SU-DHL-6 (cell line): ENCODE measurements around the gene MRPL27.

Experiments used
- H2AFZ ChIP-seq: fragments of 200-600 bp; sonication (generic); 2 replicates; pipeline ENCODE4 v1.6.1; 2014; ENCODE audit warnings: low read depth, mild to moderate bottlenecking, moderate library complexity, mixed read lengths, antibody characterized with exemption, low read length; ENCODE audit not compliant: severe bottlenecking
- H3F3A ChIP-seq: fragments of 200-600 bp; shearing (Covaris generic); 2 replicates; pipeline ENCODE4 v1.6.0; 2016; ENCODE audit warnings: antibody characterized with exemption, mild to moderate bottlenecking; ENCODE audit not compliant: insufficient read depth
- H3K27ac ChIP-seq: fragments of 200-600 bp; sonication (generic); 2 replicates; pipeline ENCODE4 v1.5.1; 2016; ENCODE audit warnings: low read depth, mild to moderate bottlenecking, low read length, moderate library complexity, mixed read lengths
- H3K27me3 ChIP-seq: fragments of 200-600 bp; sonication (generic), shearing (Covaris generic); 2 replicates; pipeline ENCODE4 v1.6.0; 2014; ENCODE audit warnings: mild to moderate bottlenecking, low read length
- H3K36me3 ChIP-seq: fragments of 200-600 bp; sonication (generic); 2 replicates; pipeline ENCODE4 v1.6.1; 2014; ENCODE audit warnings: mild to moderate bottlenecking, low read length, mixed read lengths
- H3K4me2 ChIP-seq: fragments of 300-600, 200-600 bp; shearing (Covaris generic), sonication (generic); 2 replicates; pipeline ENCODE4 v1.6.0; 2014; ENCODE audit warnings: low read length, low read depth, mild to moderate bottlenecking; ENCODE audit not compliant: poor library complexity, severe bottlenecking
- H3K4me3 ChIP-seq: fragments of 200-600 bp; sonication (generic); 2 replicates; pipeline ENCODE4 v1.5.1; 2014; ENCODE audit warnings: antibody characterized with exemption, low read length, mild to moderate bottlenecking, mixed read lengths; ENCODE audit not compliant: insufficient read depth, poor library complexity, severe bottlenecking
- H3K79me2 ChIP-seq: fragments of 200-600 bp; sonication (generic); 2 replicates; pipeline ENCODE4 v1.6.1; 2014; ENCODE audit warnings: mild to moderate bottlenecking, low read length, moderate library complexity; ENCODE audit not compliant: insufficient read depth
- H3K9ac ChIP-seq: fragments of 200-600 bp; sonication (generic); 2 replicates; pipeline ENCODE4 v1.7.0; 2014; ENCODE audit warnings: mild to moderate bottlenecking, low read length
- H3K9me2 ChIP-seq: fragments of 200-600 bp; sonication (generic); replicated peaks from 2 replicates; pipeline ENCODE4 v1.6.1; 2014; ENCODE audit warnings: low read length; ENCODE audit not compliant: insufficient read depth
- H3K9me3 ChIP-seq: fragments of 200-600 bp; sonication (generic); 2 replicates; pipeline ENCODE4 v1.6.1; 2014; ENCODE audit warnings: low read length, mixed read lengths; ENCODE audit not compliant: insufficient read depth
- H4K20me1 ChIP-seq: fragments of 200-600 bp; sonication (generic); 2 replicates; pipeline ENCODE4 v1.6.1; 2014; ENCODE audit warnings: low read depth, mild to moderate bottlenecking, antibody characterized with exemption, low read length, moderate library complexity, mixed read lengths
- EZH2phosphoT487 ChIP-seq: fragments of 200-600 bp; sonication (generic), shearing (Covaris generic); conservative IDR thresholded peaks from 2 replicates; pipeline ENCODE4 v1.6.1; 2018; ENCODE audit warnings: mild to moderate bottlenecking, antibody characterized with exemption, low read length, moderate library complexity, mixed read lengths
- TF ChIP-seq, protein P1 (sequence below): fragments of 200-600 bp; sonication (generic); IDR thresholded peaks from one replicate; pipeline ENCODE4 v1.5.1; 2017; ENCODE audit warnings: antibody characterized with exemption, mild to moderate bottlenecking, low read length, moderate library complexity; ENCODE audit not compliant: insufficient read depth, poor library complexity, severe bottlenecking

MRPL27 gene

DNA sequence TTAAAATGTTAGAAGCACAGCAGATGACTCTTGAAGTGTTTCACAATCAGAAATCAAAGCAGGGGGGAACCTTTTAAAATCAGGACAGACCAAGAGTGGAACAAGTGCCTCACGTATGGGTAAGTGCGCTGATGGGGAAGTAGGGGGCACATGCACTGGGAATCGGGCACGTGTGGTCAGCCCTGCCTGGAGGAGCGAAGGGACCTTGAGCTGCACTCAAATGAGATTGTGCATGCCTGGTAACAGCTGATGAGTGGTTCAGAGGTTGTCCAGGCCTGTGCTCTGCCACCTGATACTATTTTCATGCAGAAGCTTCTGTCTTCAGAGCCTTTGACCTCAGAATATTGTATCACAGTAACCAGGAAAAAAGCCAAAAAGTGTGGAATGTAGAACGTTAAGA, 40.8 kb downstream of the MRPL27 start:
- Histone ChIP-seq H3K9me2 (no peaks in the 10 kb centered on the region), H3K27ac (no peak overlapping the region), H3K9me3 (no peaks in the 10 kb centered on the region), H3K79me2 (no peaks in the 10 kb centered on the region), H3K4me3 (no peak overlapping the region), H3K9ac (no peak overlapping the region), H3K36me3 (no peaks in the 10 kb centered on the region), H3F3A (no peaks in the 10 kb centered on the region), H3K27me3 (no peaks in the 10 kb centered on the region), H3K4me2 (no peak overlapping the region), H4K20me1 (no peaks in the 10 kb centered on the region), H2AFZ (no peak overlapping the region)
- TF ChIP-seq EZH2phosphoT487 = no peak
- TF ChIP-seq, protein P1, sequence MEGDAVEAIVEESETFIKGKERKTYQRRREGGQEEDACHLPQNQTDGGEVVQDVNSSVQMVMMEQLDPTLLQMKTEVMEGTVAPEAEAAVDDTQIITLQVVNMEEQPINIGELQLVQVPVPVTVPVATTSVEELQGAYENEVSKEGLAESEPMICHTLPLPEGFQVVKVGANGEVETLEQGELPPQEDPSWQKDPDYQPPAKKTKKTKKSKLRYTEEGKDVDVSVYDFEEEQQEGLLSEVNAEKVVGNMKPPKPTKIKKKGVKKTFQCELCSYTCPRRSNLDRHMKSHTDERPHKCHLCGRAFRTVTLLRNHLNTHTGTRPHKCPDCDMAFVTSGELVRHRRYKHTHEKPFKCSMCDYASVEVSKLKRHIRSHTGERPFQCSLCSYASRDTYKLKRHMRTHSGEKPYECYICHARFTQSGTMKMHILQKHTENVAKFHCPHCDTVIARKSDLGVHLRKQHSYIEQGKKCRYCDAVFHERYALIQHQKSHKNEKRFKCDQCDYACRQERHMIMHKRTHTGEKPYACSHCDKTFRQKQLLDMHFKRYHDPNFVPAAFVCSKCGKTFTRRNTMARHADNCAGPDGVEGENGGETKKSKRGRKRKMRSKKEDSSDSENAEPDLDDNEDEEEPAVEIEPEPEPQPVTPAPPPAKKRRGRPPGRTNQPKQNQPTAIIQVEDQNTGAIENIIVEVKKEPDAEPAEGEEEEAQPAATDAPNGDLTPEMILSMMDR = no peak

DNA sequence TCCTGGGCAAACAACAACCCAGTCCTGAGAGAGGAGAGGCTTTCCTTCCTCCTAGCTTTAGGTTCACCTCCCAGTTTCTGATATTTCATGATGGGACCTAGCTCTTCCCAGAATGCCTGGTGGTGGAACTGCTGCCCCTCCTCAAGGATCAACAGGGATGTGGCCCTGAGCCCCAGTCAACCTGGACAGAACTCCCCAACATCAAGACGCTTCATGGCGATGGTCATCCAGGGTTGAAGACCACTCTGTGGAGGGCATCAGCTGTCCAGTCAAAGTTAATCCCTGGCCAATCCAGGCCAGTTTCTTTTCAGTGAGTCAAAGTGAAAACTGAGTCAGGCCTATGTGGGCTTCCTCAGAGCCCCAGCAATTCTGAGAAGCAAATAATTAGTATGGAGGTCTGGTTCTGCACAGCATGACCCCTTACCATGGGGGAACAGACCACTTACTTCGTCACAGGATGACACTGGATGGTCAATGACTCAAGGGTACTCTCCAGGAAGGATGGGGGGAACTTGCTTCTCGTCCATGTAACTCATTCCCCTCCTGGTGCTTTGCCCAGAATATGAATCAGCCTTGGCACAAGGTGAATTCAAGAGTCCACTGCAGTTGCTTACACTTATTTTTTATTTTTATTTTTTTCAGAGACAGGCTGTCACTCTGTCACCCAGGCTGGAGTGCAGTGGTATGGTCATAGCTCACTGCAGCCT, 41.7 kb downstream of the MRPL27 start:
- no peak overlapping the region for H3K4me2 ChIP-seq
- TF ChIP-seq, protein P1 = no peak
- no peak for TF ChIP-seq EZH2phosphoT487

DNA sequence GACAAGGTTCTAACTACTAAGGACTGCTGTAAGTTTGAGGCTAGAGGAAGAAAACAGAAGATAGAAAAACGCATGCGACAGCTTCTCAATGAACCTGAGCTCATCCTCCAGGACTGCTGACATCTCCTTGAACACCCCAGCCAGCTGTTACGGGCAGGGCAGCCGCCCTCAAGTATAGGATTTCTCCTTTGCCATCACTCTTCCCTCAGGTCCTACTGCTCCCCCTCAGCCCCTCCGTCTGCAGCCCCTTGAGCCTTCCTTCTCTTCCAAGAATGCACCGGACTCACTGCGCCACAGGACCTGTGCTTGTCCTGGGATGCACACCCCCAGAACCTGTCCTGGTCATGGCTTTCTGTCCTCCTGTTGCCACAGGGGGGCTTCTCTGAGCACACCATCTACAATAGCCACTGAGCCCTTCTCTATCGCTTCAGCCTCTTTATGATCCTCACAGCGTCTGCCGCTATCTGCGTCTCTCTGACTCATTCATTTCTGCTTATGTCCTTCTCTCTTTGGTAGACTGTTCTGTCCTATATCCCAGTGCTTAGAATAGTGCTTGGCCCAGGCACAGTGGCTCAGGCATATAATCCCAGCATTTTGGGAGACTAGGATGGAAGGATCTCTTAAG, 42.7 kb downstream of the MRPL27 start:
- no peaks in the 10 kb centered on the region for H3F3A ChIP-seq
- H3K9ac ChIP-seq = no peak overlapping the region
- TF ChIP-seq, protein P1 = no peak
- no peak for TF ChIP-seq EZH2phosphoT487
- H3K27ac ChIP-seq = no peak overlapping the region
- H3K36me3 ChIP-seq = no peaks in the 10 kb centered on the region
- no peaks in the 10 kb centered on the region for H4K20me1 ChIP-seq
- H3K79me2 ChIP-seq = no peaks in the 10 kb centered on the region
- no peaks in the 10 kb centered on the region for H3K9me2 ChIP-seq
- H3K4me3 ChIP-seq = no peak overlapping the region
- no peak overlapping the region for H2AFZ ChIP-seq
- H3K27me3 ChIP-seq = no peaks in the 10 kb centered on the region
- H3K9me3 ChIP-seq = no peaks in the 10 kb centered on the region
- H3K4me2 ChIP-seq = no peak overlapping the region

More for the DNA sequence above, 41.7 kb downstream of the MRPL27 start:
- no peaks in the 10 kb centered on the region for H4K20me1 ChIP-seq
- H3K36me3 ChIP-seq = no peaks in the 10 kb centered on the region
- no peaks in the 10 kb centered on the region for H3K27me3 ChIP-seq
- no peaks in the 10 kb centered on the region for H3K9me2 ChIP-seq
- H3K79me2 ChIP-seq = no peaks in the 10 kb centered on the region
- no peak overlapping the region for H2AFZ ChIP-seq
- H3K9ac ChIP-seq = no peak overlapping the region
- H3F3A ChIP-seq = no peaks in the 10 kb centered on the region
- no peaks in the 10 kb centered on the region for H3K9me3 ChIP-seq
- no peak overlapping the region for H3K4me3 ChIP-seq
- no peak overlapping the region for H3K27ac ChIP-seq
